H9 (cell line): ENCODE data around the gene ATF7. TPM values are rescaled to one million over a fixed set of nuclear protein-coding genes. Genes with fewer than 3 reads are reported as not detected.

Source experiments
- DNase-seq: peaks from one replicate; pipeline ENCODE4 v3.0.0-alpha.2; 2017
- H2AFZ ChIP-seq: one replicate; pipeline ENCODE4 v1.6.1; 2013; ENCODE audit warnings: mild to moderate bottlenecking, low read length, control low read depth, moderate library complexity
- H2AK5ac ChIP-seq: 2 replicates; pipeline ENCODE4 v1.6.1; 2013; ENCODE audit warnings: low read length, control low read depth, mixed read lengths; ENCODE audit not compliant: insufficient read length
- H2BK120ac ChIP-seq: one replicate; pipeline ENCODE4 v1.6.1; 2013; ENCODE audit warnings: low read depth, mild to moderate bottlenecking, low read length, control low read depth, inconsistent platforms; ENCODE audit not compliant: poor library complexity, severe bottlenecking
- H2BK12ac ChIP-seq: 2 replicates; pipeline ENCODE4 v1.6.1; 2013; ENCODE audit warnings: low read length, control low read depth, mixed read lengths, low read depth; ENCODE audit not compliant: insufficient read length
- H2BK15ac ChIP-seq: 2 replicates; pipeline ENCODE4 v1.6.1; 2013; ENCODE audit warnings: low read depth, low read length, control low read depth
- H2BK20ac ChIP-seq: one replicate; pipeline ENCODE4 v1.6.1; 2013; ENCODE audit warnings: low read depth, mild to moderate bottlenecking, low read length, control low read depth, inconsistent platforms; ENCODE audit not compliant: poor library complexity, severe bottlenecking
- H2BK5ac ChIP-seq: 2 replicates; pipeline ENCODE4 v1.6.1; 2013; ENCODE audit warnings: low read length, control low read depth, mixed read lengths; ENCODE audit not compliant: insufficient read length
- H3K14ac ChIP-seq: 2 replicates; pipeline ENCODE4 v1.6.1; 2013; ENCODE audit warnings: low read length, control low read depth; ENCODE audit not compliant: insufficient read depth
- H3K18ac ChIP-seq: 2 replicates; pipeline ENCODE4 v1.6.1; 2013; ENCODE audit warnings: low read depth, mild to moderate bottlenecking, mixed read lengths, low read length, control low read depth; ENCODE audit not compliant: insufficient read length
- H3K23ac ChIP-seq: 2 replicates; pipeline ENCODE4 v1.6.1; 2013; ENCODE audit warnings: low read length, control low read depth, mixed read lengths, low read depth; ENCODE audit not compliant: insufficient read length
- H3K23me2 ChIP-seq: 2 replicates; pipeline ENCODE4 v1.6.1; 2013; ENCODE audit warnings: low read depth, mild to moderate bottlenecking, mixed read lengths, low read length, control low read depth; ENCODE audit not compliant: insufficient read length, poor library complexity, severe bottlenecking
- H3K27ac ChIP-seq: 2 replicates; pipeline ENCODE4 v1.5.1; 2013; ENCODE audit warnings: low read length, control low read depth, mixed read lengths, low read depth; ENCODE audit not compliant: insufficient read length
- H3K27me3 ChIP-seq: 2 replicates; pipeline ENCODE4 v1.6.1; 2013; ENCODE audit warnings: low read length, control low read depth, inconsistent platforms; ENCODE audit not compliant: insufficient read depth
- H3K4ac ChIP-seq: 2 replicates; pipeline ENCODE4 v1.6.1; 2013; ENCODE audit warnings: low read depth, mild to moderate bottlenecking, control low read depth, inconsistent platforms, low read length, moderate library complexity
- H3K4me1 ChIP-seq: 2 replicates; pipeline ENCODE4 v1.6.1; 2013; ENCODE audit warnings: low read length, control low read depth, inconsistent platforms; ENCODE audit not compliant: insufficient read depth
- H3K4me2 ChIP-seq: 2 replicates; pipeline ENCODE4 v1.6.1; 2013; ENCODE audit warnings: low read length, control low read depth, mixed read lengths; ENCODE audit not compliant: insufficient read length, insufficient read depth
- H3K56ac ChIP-seq: 2 replicates; pipeline ENCODE4 v1.6.1; 2013; ENCODE audit warnings: low read depth, mild to moderate bottlenecking, mixed read lengths, low read length, control low read depth; ENCODE audit not compliant: insufficient read length
- H3K79me1 ChIP-seq: 2 replicates; pipeline ENCODE4 v1.6.1; 2013; ENCODE audit warnings: low read depth, mild to moderate bottlenecking, moderate library complexity, low read length, control low read depth, inconsistent platforms; ENCODE audit not compliant: insufficient read depth, poor library complexity, severe bottlenecking
- H3K79me2 ChIP-seq: 2 replicates; pipeline ENCODE4 v1.6.1; 2013; ENCODE audit warnings: low read length, control low read depth, inconsistent platforms; ENCODE audit not compliant: insufficient read depth
- H3K9ac ChIP-seq: 2 replicates; pipeline ENCODE4 v1.6.1; 2013; ENCODE audit warnings: low read length, control low read depth, mixed read lengths; ENCODE audit not compliant: insufficient read length; ENCODE audit errors: extremely low read depth
- H3K9me3 ChIP-seq: one replicate; pipeline ENCODE4 v1.6.1; 2013; ENCODE audit warnings: low read depth, low read length, inconsistent platforms; ENCODE audit not compliant: control insufficient read depth
- H3T11ph ChIP-seq: one replicate; pipeline ENCODE4 v1.6.1; 2013; ENCODE audit warnings: mild to moderate bottlenecking, low read length, control low read depth, inconsistent platforms
- H4K20me1 ChIP-seq: one replicate; pipeline ENCODE4 v1.6.1; 2013; ENCODE audit not compliant: control insufficient read depth, insufficient read length, insufficient read depth
- H4K5ac ChIP-seq: 2 replicates; pipeline ENCODE4 v1.6.1; 2013; ENCODE audit warnings: low read depth, mild to moderate bottlenecking, mixed read lengths, low read length, control low read depth; ENCODE audit not compliant: insufficient read length
- H4K8ac ChIP-seq: replicated peaks from 2 replicates; pipeline ENCODE4 v1.6.1; 2013; ENCODE audit warnings: low read length, control low read depth, mixed read lengths, low read depth; ENCODE audit not compliant: insufficient read length
- H4K91ac ChIP-seq: 2 replicates; pipeline ENCODE4 v1.6.1; 2013; ENCODE audit warnings: low read depth, mild to moderate bottlenecking, moderate library complexity, mixed read lengths, low read length, control low read depth; ENCODE audit not compliant: insufficient read length
- H3K27ac Mint-ChIP-seq, 3 experiments: 2 replicates in 2 of 3; 3 replicates in 1 of 3; pipeline ENCODE4 v1.8.0; 2020 to 2021; ENCODE audit warnings: mixed read lengths in 3 of 3, mild to moderate bottlenecking in 1 of 3, moderate library complexity in 1 of 3
- H3K27me3 Mint-ChIP-seq: 2 replicates; pipeline ENCODE4 v1.8.0; 2021; ENCODE audit warnings: low read depth, mild to moderate bottlenecking, moderate library complexity, mixed read lengths
- H3K36me3 Mint-ChIP-seq, 3 experiments: 2 replicates in 2 of 3; 3 replicates in 1 of 3; pipeline ENCODE4 v1.8.0; 2020 to 2021; ENCODE audit warnings: low read depth in 3 of 3, mixed read lengths in 3 of 3; ENCODE audit not compliant: insufficient read depth in 1 of 3
- H3K4me1 Mint-ChIP-seq, 2 experiments: 2 replicates each; pipeline ENCODE4 v1.8.0; 2020; ENCODE audit warnings: mixed read lengths in 2 of 2
- H3K4me3 Mint-ChIP-seq, 2 experiments: 2 replicates in 1 of 2; 3 replicates in 1 of 2; pipeline ENCODE4 v1.8.0; 2020 to 2021; ENCODE audit warnings: mild to moderate bottlenecking in 2 of 2, mixed read lengths in 2 of 2, moderate library complexity in 1 of 2
- H3K9me3 Mint-ChIP-seq, 2 experiments: 2 replicates in 1 of 2; 3 replicates in 1 of 2; pipeline ENCODE4 v1.8.0; 2020; ENCODE audit warnings: mild to moderate bottlenecking in 2 of 2, mixed read lengths in 2 of 2, moderate library complexity in 1 of 2
- WGBS: extraction: QIAGEN DNeasy Blood & Tissue Kit; methylation state at CpG from one replicate; pipeline ENCODE4 v1.1.7; 2013; ENCODE audit warnings: missing lambda C conversion rate, low lambda C conversion rate, mixed read lengths; ENCODE audit not compliant: insufficient read length; ENCODE audit errors: extremely low coverage; 5-methylcytosine and 5-hydroxymethylcytosine counted together
- total RNA-seq: library from RNA; stranded (reverse); gene quantifications from 2 replicates; pipeline ENCODE4 v1.2.1, GENCODE V29; 2021
- TF ChIP-seq, protein P1 (sequence below): fragments of 200-600 bp; sonication (generic); conservative IDR thresholded peaks from 3 replicates; pipeline ENCODE4 v1.8.0; 2021; ENCODE audit warnings: antibody characterized with exemption, mild to moderate bottlenecking

Gene ATF7
- total RNA-seq, 1 experiment from 2014 or later, result 17.7 TPM

DNA sequence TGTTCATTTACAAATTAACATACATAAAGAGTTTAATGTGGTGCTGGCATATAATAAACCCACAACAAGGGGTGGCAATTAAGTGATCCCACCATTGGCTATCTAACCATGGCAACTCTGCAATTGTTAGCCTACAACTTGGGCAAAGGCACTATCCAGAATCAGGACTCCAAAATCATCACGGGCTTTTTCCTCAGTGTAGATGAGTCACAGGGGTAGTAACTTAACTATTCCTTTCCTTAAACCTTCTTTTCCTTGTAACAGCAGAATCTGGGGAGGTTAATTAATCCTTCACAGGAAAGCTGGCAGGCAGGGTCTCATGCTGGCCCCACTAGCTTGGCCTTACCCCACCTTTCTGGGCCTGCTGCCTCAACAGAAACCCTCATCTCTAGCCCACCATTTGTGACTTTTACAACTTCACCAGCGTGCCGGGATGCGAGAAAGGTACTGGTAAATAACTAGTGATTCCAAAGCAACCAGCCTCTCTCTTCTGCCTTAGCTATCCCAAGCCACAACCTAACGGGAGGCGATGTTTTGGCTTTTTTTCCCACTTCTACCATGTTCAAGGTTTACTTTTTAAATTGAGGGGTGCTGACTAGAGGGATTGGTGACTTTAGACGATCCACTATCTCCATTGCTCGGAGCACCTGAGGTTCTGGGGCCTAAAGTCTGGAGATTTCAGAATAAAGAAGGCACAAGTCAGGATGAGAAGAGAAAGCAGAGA, 49.0 kb upstream of the ATF7 start:
- DNase-seq, result no peak
- Histone ChIP-seq H2BK12ac (peak overlapping the region; percentile 11), H4K20me1 (no peaks in the 10 kb centered on the region), H3K56ac (peak overlapping the region; percentile 42), H2BK120ac (peak overlapping the region; percentile 26), H3T11ph (no peak overlapping the region), H3K4me2 (peak overlapping the region; percentile 87), H2BK15ac (no peak overlapping the region), H2AFZ (no peak overlapping the region), H3K27me3 (no peaks in the 10 kb centered on the region), H2BK20ac (no peak overlapping the region), H3K4ac (no peak overlapping the region), H3K27ac (peak overlapping the region; percentile 82), H3K18ac (peak overlapping the region; percentile 61), H2BK5ac (peak overlapping the region; percentile 84), H3K9me3 (no peaks in the 10 kb centered on the region), H3K9ac (peak overlapping the region; percentile 97), H4K91ac (no peak overlapping the region), H3K23me2 (peaks cover 19% of the 10 kb centered on the region), H2AK5ac (no peak overlapping the region), H3K14ac (peak overlapping the region; percentile 95), H4K8ac (no peak overlapping the region), H3K79me1 (peaks cover 3% of the 10 kb centered on the region), H4K5ac (peak overlapping the region; percentile 79), H3K79me2 (no peaks in the 10 kb centered on the region), H3K4me1 (peaks cover 7% of the 10 kb centered on the region), H3K23ac (no peak overlapping the region)
- TF ChIP-seq, protein P1, sequence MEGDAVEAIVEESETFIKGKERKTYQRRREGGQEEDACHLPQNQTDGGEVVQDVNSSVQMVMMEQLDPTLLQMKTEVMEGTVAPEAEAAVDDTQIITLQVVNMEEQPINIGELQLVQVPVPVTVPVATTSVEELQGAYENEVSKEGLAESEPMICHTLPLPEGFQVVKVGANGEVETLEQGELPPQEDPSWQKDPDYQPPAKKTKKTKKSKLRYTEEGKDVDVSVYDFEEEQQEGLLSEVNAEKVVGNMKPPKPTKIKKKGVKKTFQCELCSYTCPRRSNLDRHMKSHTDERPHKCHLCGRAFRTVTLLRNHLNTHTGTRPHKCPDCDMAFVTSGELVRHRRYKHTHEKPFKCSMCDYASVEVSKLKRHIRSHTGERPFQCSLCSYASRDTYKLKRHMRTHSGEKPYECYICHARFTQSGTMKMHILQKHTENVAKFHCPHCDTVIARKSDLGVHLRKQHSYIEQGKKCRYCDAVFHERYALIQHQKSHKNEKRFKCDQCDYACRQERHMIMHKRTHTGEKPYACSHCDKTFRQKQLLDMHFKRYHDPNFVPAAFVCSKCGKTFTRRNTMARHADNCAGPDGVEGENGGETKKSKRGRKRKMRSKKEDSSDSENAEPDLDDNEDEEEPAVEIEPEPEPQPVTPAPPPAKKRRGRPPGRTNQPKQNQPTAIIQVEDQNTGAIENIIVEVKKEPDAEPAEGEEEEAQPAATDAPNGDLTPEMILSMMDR, result no peak
- Mint-ChIP-seq H3K9me3 (peaks cover 0 to 4% of the 10 kb centered on the region in 2 experiments; a peak in 1 of 5 replicates), H3K4me1 (peaks cover 30 to 41% of the 10 kb centered on the region in 2 experiments), H3K4me3 (peak overlapping the region; percentile 90 to 98), H3K27ac (peak overlapping the region; percentile 99 to 100 (median 99)), H3K36me3 (peaks cover 32 to 44% (median 44%) of the 10 kb centered on the region in 3 experiments; a peak in 6 of 7 replicates), H3K27me3 (peaks cover 3% of the 10 kb centered on the region)
- no CpG with 5 or more reads among the region's 8 CpGs for WGBS
